Inflammatory macrophage treated with lipopolysaccharide for 1 hour (primary cell): ENCODE data around the gene BRWD1.

ENCODE experiments used
- DNase-seq, 2 donors: peaks; one replicate each; pipeline ENCODE4 v3.0.0-alpha.2; 2020 to 2022

The BRWD1 gene

GRCh38 chr21:39196310-39196709 is 117.1 kb downstream of the BRWD1 start:
- DNase-seq: no peak

GRCh38 chr21:39193380-39193779 is 120.1 kb downstream of the BRWD1 start:
- DNase-seq: no peak

GRCh38 chr21:39189857-39190604 is 123.4 kb downstream of the BRWD1 start:
- DNase-seq: no peak

- DNase-seq: peak in 1 of 2 donors; percentile 23
Observed at GRCh38 chr21:39188521-39189139, 124.8 kb downstream of the BRWD1 start.

- DNase-seq: no peak
Observed at GRCh38 chr21:39187141-39187540, 126.3 kb downstream of the BRWD1 start.

- DNase-seq: peak; percentile 15 to 36
Observed at GRCh38 chr21:39186676-39187075, 126.8 kb downstream of the BRWD1 start.

GRCh38 chr21:39185157-39185556 is 128.3 kb downstream of the BRWD1 start:
- no peak for DNase-seq

GRCh38 chr21:39184050-39184980 is 129.1 kb downstream of the BRWD1 start:
- peak in 1 of 2 donors; percentile 25 for DNase-seq

GRCh38 chr21:39183272-39184049 is 130.0 kb downstream of the BRWD1 start, which contains the start of gene PSMG1:
TSS of gene PSMG1 (minus strand) at chr21:39183451. CDS start at chr21:39183385, 66 bp downstream.
- peak; percentile 93 to 97 for DNase-seq

GRCh38 chr21:39182484-39183271 is 130.8 kb downstream of the BRWD1 start:
- no peak for DNase-seq

GRCh38 chr21:39182016-39182415 is 131.4 kb downstream of the BRWD1 start:
- no peak for DNase-seq

GRCh38 chr21:39181205-39181818 is 132.1 kb downstream of the BRWD1 start:
- DNase-seq: no peak

- no peak for DNase-seq
Observed at GRCh38 chr21:39180429-39181019, 132.9 kb downstream of the BRWD1 start.

- no peak for DNase-seq
Observed at GRCh38 chr21:39178421-39178820, 135.0 kb downstream of the BRWD1 start.

- no peak for DNase-seq
Observed at GRCh38 chr21:39176271-39176709, 137.1 kb downstream of the BRWD1 start.

- DNase-seq: no peak
Observed at GRCh38 chr21:39175665-39176064, 137.8 kb downstream of the BRWD1 start.

- peak; percentile 25 to 72 for DNase-seq
Observed at GRCh38 chr21:39175154-39175553, 138.3 kb downstream of the BRWD1 start.

GRCh38 chr21:39173716-39174680 is 139.4 kb downstream of the BRWD1 start:
- no peak for DNase-seq

GRCh38 chr21:39169906-39170305 is 143.5 kb downstream of the BRWD1 start:
- no peak for DNase-seq
